ENCODE data around the gene C12orf54.
"Not testable (repeated sequence)": the region's sequence is repeated elsewhere in the genome, so short reads cannot be mapped to it uniquely, and the experiment has no call there.

Gene C12orf54

DNA sequence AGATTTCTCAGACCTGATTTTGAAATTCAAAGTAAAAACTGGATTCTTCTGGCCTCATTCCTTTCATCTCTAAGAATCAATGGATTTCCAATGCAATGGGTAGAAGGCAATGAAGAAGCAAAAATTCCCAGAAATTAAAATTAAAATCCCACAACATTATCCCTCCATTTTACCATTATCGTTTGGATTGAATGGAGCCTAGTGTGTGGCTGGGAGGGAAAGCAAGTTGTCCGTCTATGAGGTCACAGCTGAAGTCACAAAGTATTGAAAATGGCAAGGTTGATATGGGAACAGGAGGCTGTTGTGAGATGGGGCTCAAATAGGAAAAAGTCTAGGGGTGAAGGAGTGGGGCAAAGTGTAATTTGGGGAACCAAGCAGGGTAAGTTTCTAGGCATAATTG, at the start of gene C12orf54:
Gene C12orf54, plus strand, starts transcription at position 301 of the 400 bp plus-strand sequence. CDS start 799 bp downstream, outside the sequence.
- DNase-seq, result no peak

GRCh38 chr12:48434016-48434415, 48.3 kb upstream of the C12orf54 start:
- not testable (repeated sequence) for DNase-seq

GRCh38 chr12:48441069-48441468, 41.2 kb upstream of the C12orf54 start:
- no peak for DNase-seq

DNA sequence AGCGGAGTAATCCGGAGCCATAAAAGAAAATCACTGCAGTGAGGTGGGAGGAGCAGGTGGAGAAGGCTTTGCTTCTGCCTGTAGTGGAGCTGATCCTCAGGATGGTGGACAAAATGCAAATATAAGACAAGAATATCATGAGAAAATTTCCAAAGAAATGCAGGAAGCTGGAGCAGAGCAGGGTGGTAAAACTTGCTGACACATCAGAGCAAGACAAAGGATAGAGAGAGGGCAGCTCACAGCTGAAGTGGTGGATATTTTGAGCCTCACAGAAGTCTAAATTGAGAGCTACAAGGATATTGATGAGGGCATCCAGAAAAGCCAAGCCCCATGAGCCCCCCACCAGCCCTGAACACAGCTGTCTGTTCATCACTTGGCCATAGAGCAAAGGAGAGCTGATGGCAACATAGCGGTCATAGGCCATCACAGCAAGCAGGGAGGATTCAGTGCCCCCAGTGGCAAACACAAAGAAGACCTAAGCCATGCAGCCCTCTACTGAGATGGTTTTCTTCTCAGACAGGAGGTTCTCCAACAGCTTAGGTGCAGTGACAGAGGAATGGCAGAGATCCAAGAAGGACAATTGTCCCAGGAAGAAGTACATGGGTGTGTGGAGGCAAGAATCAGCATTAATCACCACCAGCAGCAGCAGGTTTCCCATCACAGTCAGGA, 40.0 kb upstream of the C12orf54 start:
- no peak for DNase-seq

DNA sequence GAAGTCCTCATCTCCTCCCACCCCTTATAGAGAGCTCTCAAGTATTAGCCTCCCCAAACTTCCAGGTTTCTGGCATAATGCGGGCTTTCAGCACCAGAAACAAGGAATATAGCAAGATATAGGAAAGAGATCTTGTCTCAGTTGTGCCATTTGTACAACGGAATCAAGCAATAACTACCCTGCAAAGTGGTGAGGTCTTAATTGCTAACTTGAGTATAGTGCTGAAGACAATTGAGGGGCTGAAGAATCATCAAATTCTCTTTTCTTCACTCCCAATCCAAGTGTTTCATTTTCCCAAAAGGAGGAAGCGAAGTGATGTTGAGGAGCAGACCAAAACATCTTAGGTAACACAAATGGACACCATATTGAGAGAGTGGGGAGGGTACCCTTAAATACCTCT, 36.8 kb upstream of the C12orf54 start:
- no peak for DNase-seq

DNA sequence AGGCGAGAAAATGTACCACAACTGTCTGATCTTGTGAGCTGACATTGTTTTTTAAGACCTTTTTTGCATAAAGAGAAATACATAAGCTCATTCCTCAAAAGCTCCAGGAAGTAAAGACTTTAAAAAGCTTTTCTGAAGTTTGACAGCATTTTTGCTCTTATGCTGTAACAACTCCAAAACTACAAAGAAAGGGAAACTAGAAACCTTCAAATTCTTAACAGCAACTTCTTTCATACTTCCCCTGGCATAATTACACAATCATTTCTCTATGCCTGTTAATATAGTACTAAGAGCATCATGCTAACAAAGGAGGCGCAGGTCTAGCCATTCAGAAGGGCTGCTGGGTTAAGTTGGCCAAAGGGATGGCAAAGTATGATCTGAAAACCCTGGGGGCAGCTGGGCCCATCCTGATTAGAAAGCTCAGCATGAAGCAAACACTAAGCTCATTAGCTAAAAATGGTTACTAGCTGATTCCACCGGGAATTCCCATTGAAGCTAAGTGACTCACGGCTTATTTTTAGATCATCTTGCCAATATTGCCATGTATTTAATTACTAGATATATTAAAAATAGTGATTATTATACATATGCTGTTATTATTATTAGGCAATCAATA, 36.0 kb upstream of the C12orf54 start:
- DNase-seq, result no peak

DNA sequence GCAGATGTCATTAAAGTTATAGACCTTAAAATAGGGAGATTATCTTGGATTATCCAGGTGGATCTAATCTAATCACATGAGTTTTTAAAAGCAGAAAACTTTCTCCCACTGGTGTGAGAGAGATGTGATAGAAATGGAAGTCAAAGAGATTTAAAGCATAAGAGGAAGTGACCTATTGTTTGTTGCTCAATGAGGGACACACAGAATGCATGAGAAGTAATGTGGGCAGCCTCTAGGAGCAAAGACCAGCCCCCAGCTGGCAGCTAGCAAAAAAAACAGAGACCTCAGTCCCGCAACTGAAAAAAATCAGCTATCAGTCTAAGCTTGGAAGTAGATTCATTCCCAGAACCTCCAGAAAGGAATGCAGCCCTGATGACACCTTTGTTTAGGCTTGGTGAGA, 34.5 kb upstream of the C12orf54 start:
- DNase-seq, result no peak

DNA sequence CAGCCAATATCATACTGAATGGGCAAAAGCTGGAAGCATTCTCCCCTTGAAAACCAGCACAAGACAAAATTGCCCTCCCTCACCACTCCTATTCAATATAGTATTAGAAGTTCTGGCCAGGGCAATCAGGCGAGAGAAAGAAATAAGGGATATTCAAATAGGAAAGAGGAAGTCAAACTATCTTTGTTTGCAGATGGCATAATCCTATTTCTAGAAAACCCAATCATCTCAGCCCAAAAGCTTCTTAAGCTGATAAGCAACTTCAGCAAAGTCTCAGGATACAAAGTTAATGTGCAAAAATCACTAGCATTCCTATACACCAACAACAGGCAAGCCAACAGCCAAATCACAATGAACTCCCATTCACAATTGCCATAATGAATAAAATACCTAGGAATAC, 30.9 kb upstream of the C12orf54 start:
- no peak for DNase-seq

DNA sequence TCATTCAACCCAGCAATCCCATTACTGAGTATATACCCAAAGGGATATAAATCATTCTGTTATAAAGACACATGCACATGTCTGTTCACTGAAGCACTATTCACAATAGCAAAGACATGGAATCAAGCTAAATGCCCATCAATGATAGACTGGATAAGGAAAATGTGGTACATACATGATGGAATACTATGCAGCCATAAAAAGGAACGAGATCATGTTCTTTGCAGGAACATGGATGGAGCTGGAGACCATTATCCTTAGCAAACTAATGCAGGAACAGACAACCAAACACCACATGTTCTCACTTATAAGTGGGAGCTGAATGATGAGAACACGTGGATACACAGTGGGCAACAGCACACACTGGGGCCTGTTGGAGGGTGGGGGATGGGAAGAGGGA, 29.3 kb upstream of the C12orf54 start:
- DNase-seq, result not testable (repeated sequence)

DNA sequence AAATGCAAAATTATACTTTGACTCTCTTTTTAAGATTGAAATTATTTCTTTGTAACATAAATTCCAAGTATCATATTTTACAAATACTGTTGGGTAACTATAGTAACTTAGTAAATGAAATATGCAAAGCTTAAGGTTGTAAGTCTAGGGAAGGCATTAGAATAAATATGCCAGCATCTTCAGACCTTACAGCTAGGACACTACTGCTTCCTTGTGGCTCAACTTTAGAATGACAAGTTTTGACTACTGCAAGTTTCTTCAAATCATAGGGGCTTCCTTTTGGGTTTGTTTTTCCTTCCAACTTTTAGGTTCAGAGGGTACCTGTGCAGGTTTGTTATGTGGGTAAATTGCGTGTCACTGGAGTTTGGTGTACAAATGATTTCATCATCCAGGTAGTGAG, 27.6 kb upstream of the C12orf54 start:
- no peak for DNase-seq

- DNase-seq, result no peak
Observed at GRCh38 chr12:48455116-48455515, 27.2 kb upstream of the C12orf54 start.

DNA sequence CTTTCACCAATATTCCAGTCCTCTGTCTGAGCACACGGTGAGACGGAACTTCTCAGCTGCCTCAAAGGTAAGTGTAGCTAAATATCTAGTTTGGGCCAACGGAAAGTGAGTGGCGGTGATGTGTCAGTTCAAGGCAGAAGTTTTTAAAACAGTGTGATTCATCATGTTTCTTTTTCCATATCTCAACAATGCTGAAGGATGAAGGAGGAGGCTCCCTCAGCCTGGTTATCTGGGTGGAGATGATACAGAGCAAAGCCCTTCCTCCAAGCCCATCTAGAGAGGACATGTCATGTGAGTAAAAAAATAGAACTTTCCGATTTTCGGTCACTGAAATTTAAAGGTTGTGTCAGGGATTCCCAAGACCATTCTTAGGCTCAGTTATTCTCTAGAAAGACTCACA, 23.0 kb upstream of the C12orf54 start:
- DNase-seq, result no peak

- DNase-seq, result not testable (repeated sequence)
Observed at GRCh38 chr12:48469027-48469426, 13.3 kb upstream of the C12orf54 start.

DNA sequence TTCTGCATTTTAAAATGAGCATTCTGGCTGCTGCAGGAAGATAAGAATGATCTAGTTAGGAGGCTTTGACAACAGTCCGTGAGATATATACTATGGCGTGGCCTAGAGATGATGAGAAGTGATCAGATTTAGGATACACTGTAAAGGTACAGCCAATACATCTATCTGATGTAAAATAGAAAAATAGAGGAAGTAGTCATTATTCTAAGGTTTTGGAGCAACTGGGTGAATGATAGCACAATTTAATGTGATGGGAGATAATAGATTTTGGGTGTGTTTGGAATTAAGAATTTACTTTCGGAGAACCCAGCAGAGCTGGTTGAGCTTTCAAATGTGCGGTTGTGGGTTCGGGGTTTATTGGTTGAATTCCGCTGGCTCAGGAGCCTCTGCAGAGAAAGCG, 10.0 kb upstream of the C12orf54 start, which contains the start of gene ANP32D:
Gene ANP32D, plus strand, starts transcription at position 301 of the 400 bp plus-strand sequence. CDS start 106 bp downstream, outside the sequence.
- no peak for DNase-seq

GRCh38 chr12:48473061-48473460, 9.2 kb upstream of the C12orf54 start:
- DNase-seq, result no peak

GRCh38 chr12:48474497-48474896, 7.8 kb upstream of the C12orf54 start:
- DNase-seq, result not testable (repeated sequence)

GRCh38 chr12:48482930-48483329, 632 bp downstream of the C12orf54 start:
- DNase-seq, result no peak

- no peak for DNase-seq
Observed at GRCh38 chr12:48486261-48486660, 4.0 kb downstream of the C12orf54 start.

DNA sequence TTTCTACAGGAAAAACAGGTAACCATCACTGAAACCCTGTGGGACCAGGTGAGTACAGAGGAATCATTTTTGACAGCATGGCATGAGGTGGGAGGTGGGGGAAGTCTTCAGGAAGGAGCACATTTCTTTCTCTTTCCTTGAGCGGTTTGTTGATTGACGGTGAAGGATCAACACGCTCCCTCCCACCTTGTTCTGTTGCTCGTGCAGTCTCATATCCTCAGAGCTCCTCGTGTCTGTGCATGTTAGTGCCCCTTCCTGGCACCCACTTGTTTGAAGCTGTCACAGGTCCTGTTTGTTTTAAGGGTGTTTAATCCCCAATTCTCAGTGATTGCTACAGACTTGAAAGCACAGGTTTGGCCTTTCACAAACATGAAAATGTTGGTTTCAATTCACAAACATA, 4.4 kb downstream of the C12orf54 start:
- no peak for DNase-seq

- no peak for DNase-seq
Observed at GRCh38 chr12:48489012-48489411, 6.7 kb downstream of the C12orf54 start.

GRCh38 chr12:48489456-48489855, 7.2 kb downstream of the C12orf54 start:
- DNase-seq, result not testable (repeated sequence)

- not testable (repeated sequence) for DNase-seq
Observed at GRCh38 chr12:48500281-48500680, 18.0 kb downstream of the C12orf54 start.

DNA sequence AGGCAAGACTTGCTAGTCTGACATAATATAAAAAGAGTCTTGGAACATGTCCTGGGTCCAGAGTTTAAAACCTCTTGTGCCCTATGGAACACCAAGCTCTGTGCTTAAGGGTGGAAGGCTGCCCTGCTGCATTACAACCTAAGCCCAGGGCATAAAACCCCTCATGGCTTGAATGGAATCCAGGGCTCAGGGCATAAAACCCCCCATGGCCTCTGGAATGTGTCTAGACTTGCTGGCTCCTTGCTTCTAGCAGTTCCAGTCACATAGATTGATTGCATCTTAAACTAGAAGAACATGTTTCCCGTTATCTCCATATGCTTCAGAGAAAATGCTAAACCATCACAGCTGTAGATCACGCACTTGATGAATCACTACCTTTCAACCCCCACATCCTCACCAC, 24.5 kb downstream of the C12orf54 start:
- not testable (repeated sequence) for DNase-seq

- DNase-seq, result no peak
Observed at GRCh38 chr12:48508987-48509386, 26.7 kb downstream of the C12orf54 start.

DNA sequence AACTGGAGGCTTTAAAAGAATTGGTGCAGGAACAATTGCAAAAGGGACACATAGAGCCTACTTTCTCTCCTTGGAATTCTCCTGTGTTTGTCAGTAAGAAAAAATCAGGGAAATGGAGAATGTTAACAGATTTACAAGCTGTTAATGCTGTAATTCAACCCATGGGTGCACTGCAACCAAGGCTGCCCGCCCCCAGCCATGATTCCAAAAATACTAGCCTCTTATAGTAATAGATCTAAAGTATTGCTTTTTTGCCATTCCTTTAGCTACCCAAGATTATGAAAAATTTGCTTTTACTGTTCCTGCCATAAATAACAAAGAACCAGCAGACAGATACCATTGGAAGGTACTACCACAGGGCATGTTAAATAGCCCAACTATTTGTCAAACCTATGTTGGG, 27.8 kb downstream of the C12orf54 start:
- no peak for DNase-seq

Measured in activated effector memory CD4-positive, alpha-beta T cell treated with Interleukin-2 at 50 U/mL for 16 hours (primary cell).